RWPE2 (cell line): Measurements from ENCODE around the gene FARS2.

Experiments
- ATAC-seq: fragments of 200-7000 bp; cut with Tn5 transposase; 3 replicates; pipeline ENCODE4 v1.9.1; 2021; ENCODE audit warnings: low read depth
- DNase-seq: peaks from one replicate; pipeline ENCODE4 v3.0.0-alpha.2; 2020; ENCODE audit warnings: low spot score
- H3K27ac ChIP-seq: fragments of 450-650 bp; 2 replicates; pipeline ENCODE4 v1.5.1; 2017; ENCODE audit warnings: mild to moderate bottlenecking; ENCODE audit not compliant: poor library complexity, severe bottlenecking
- H3K27me3 ChIP-seq: fragments of 250-450 bp; sonication (Bioruptor Pico); 2 replicates; pipeline ENCODE4 v1.5.1; 2021; ENCODE audit warnings: mild to moderate bottlenecking, moderate library complexity; ENCODE audit not compliant: insufficient read depth, poor library complexity, severe bottlenecking
- H3K36me3 ChIP-seq: fragments of 250-450 bp; sonication (Bioruptor Pico); 2 replicates; pipeline ENCODE4 v1.5.1; 2020; ENCODE audit warnings: low read depth, mild to moderate bottlenecking, moderate library complexity
- H3K4me1 ChIP-seq: fragments of 250-450 bp; sonication (Bioruptor Pico); 2 replicates; pipeline ENCODE4 v1.5.1; 2021; ENCODE audit warnings: mild to moderate bottlenecking, moderate library complexity; ENCODE audit not compliant: insufficient read depth, poor library complexity, severe bottlenecking
- H3K4me3 ChIP-seq: fragments of 250-450 bp; sonication (Bioruptor Pico); 2 replicates; pipeline ENCODE4 v1.5.1; 2021; ENCODE audit warnings: mild to moderate bottlenecking, moderate library complexity; ENCODE audit not compliant: severe bottlenecking
- H3K9me3 ChIP-seq: fragments of 250-450 bp; sonication (Bioruptor Pico); 2 replicates; pipeline ENCODE4 v1.5.1; 2021; ENCODE audit warnings: mild to moderate bottlenecking, moderate library complexity; ENCODE audit not compliant: severe bottlenecking
- CTCF ChIP-seq: fragments of 450-650 bp; IDR thresholded peaks from one replicate; pipeline ENCODE4 v1.5.1; 2017; ENCODE audit warnings: mild to moderate bottlenecking, moderate library complexity; ENCODE audit not compliant: poor library complexity, severe bottlenecking

FARS2 gene

GRCh38 chr6:5782783-5783547, 521.7 kb downstream of the FARS2 start:
- ATAC-seq: no peak
- no peak for TF ChIP-seq CTCF
- Histone ChIP-seq H3K27ac (no peak overlapping the region), H3K4me1 (no peaks in the 10 kb centered on the region), H3K9me3 (no peaks in the 10 kb centered on the region), H3K36me3 (no peaks in the 10 kb centered on the region), H3K27me3 (no peaks in the 10 kb centered on the region), H3K4me3 (no peak overlapping the region)
- no peak for DNase-seq

- no peaks in the 10 kb centered on the region for H3K9me3 ChIP-seq
- TF ChIP-seq CTCF: no peak
- ATAC-seq (no peak), DNase-seq (no peak)
- no peak overlapping the region for H3K4me3 ChIP-seq
- no peaks in the 10 kb centered on the region for H3K36me3 ChIP-seq
- no peak overlapping the region for H3K27ac ChIP-seq
- no peaks in the 10 kb centered on the region for H3K4me1 ChIP-seq
- peaks cover 3% of the 10 kb centered on the region for H3K27me3 ChIP-seq
Observed at GRCh38 chr6:5783584-5784089, 522.3 kb downstream of the FARS2 start.

GRCh38 chr6:5785249-5785648, 523.9 kb downstream of the FARS2 start:
- DNase-seq (no peak), ATAC-seq (no peak)
- Histone ChIP-seq H3K27ac (no peak overlapping the region), H3K36me3 (no peaks in the 10 kb centered on the region), H3K9me3 (no peaks in the 10 kb centered on the region), H3K4me1 (no peaks in the 10 kb centered on the region), H3K4me3 (no peak overlapping the region), H3K27me3 (peaks cover 3% of the 10 kb centered on the region)
- no peak for TF ChIP-seq CTCF

GRCh38 chr6:5786321-5786968, 525.1 kb downstream of the FARS2 start:
- Histone ChIP-seq H3K27me3 (peaks cover 3% of the 10 kb centered on the region), H3K36me3 (no peaks in the 10 kb centered on the region), H3K9me3 (no peaks in the 10 kb centered on the region), H3K4me3 (no peak overlapping the region), H3K4me1 (no peaks in the 10 kb centered on the region), H3K27ac (no peak overlapping the region)
- DNase-seq (no peak), ATAC-seq (no peak; the same call in 2 of the 3 replicates)
- TF ChIP-seq CTCF: no peak
